HL-60 (cell line): ENCODE data around the gene PTPN13.
"Not testable (repeated sequence)": the region's sequence is repeated elsewhere in the genome, so short reads cannot be mapped to it uniquely, and the experiment has no call there.

Experiments used
- DNase-seq, 2 experiments: peaks; one replicate each; pipeline ENCODE4 v3.0.0-alpha.2; 2010 to 2020; ENCODE audit warnings: low read depth in 1 of 2, low spot score in 1 of 2
- H3K27ac ChIP-seq: fragments of 250-450 bp; sonication (Bioruptor Pico); replicated peaks from 2 replicates; pipeline ENCODE4 v1.5.1; 2020; ENCODE audit warnings: mild to moderate bottlenecking, moderate library complexity
- H3K27me3 ChIP-seq: fragments of 250-450 bp; sonication (Bioruptor Pico); 2 replicates; pipeline ENCODE4 v1.5.1; 2021; ENCODE audit warnings: mild to moderate bottlenecking, moderate library complexity; ENCODE audit not compliant: insufficient read depth, poor library complexity, severe bottlenecking
- H3K4me3 ChIP-seq: replicated peaks from 2 replicates; pipeline ENCODE4 v1.5.1; 2011; ENCODE audit warnings: mild to moderate bottlenecking, control low read depth, low read length; ENCODE audit not compliant: insufficient read depth
- CTCF ChIP-seq: IDR thresholded peaks from one replicate; pipeline ENCODE4 v1.5.1; 2011; ENCODE audit warnings: low read length, control low read depth, inconsistent platforms; ENCODE audit not compliant: insufficient read depth
- GABPA ChIP-seq: IDR thresholded peaks from 2 replicates; pipeline ENCODE4 v1.6.1; 2012; ENCODE audit warnings: low read depth
- POLR2AphosphoS5 ChIP-seq: IDR thresholded peaks from 2 replicates; pipeline ENCODE4 v1.6.1; 2012; ENCODE audit warnings: low read depth
- REST ChIP-seq: IDR thresholded peaks from 2 replicates; pipeline ENCODE4 v1.6.1; 2012; ENCODE audit warnings: low read depth; ENCODE audit not compliant: insufficient replicate concordance
- SPI1 ChIP-seq: IDR thresholded peaks from 2 replicates; pipeline ENCODE4 v1.6.1; 2012; ENCODE audit warnings: low read depth, mild to moderate bottlenecking, borderline replicate concordance

Gene PTPN13

DNA sequence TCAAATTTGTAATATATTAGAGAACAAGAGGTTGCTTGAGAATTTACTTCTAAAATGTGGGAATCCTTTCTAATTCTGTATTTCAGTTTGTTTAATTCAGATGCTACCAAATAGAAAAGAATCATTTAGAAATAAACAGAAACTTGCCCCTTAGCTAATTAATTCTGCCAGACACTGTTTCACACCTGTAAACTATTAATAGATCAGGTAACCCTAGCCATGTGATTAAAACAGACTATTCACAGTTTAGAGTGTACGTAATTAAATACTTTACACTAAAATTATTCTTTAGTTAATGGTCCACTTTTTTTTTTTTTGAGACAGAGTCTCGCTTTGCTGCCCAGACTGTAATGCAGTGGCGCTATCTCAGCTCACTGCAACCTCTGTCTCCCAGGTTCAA, 124.0 kb downstream of the PTPN13 start:
- TF ChIP-seq CTCF (no peak), REST (no peak), SPI1 (no peak), GABPA (no peak), POLR2AphosphoS5 (no peak)
- no peak for DNase-seq
- Histone ChIP-seq H3K27ac (no peak overlapping the region), H3K27me3 (peaks cover 3% of the 10 kb centered on the region), H3K4me3 (no peak overlapping the region)

GRCh38 chr4:86719149-86719548, 125.0 kb downstream of the PTPN13 start:
- not testable (repeated sequence) for H3K27me3 ChIP-seq, H3K27ac ChIP-seq, DNase-seq, H3K4me3 ChIP-seq

- TF ChIP-seq REST: no peak
- DNase-seq: no peak
Observed at GRCh38 chr4:86720508-86721068, 126.5 kb downstream of the PTPN13 start.

GRCh38 chr4:86721412-86721811, 127.3 kb downstream of the PTPN13 start:
- Histone ChIP-seq H3K27ac (no peak overlapping the region), H3K4me3 (no peak overlapping the region), H3K27me3 (peaks cover 3% of the 10 kb centered on the region)
- TF ChIP-seq SPI1: no peak
- TF ChIP-seq REST: no peak
- TF ChIP-seq CTCF: no peak
- TF ChIP-seq POLR2AphosphoS5: no peak
- TF ChIP-seq GABPA: no peak
- no peak for DNase-seq

More at GRCh38 chr4:86720508-86721068, 126.5 kb downstream of the PTPN13 start:
- H3K27ac ChIP-seq: no peak overlapping the region
- H3K27me3 ChIP-seq: peaks cover 3% of the 10 kb centered on the region
- H3K4me3 ChIP-seq: no peak overlapping the region
